Right lung (tissue), 10 donors: Measurements from ENCODE around the gene TAF7. TPM values are rescaled to one million over a fixed set of nuclear protein-coding genes. Genes with fewer than 3 reads are reported as not detected.
"Not testable (repeated sequence)": the region's sequence is repeated elsewhere in the genome, so short reads cannot be mapped to it uniquely, and the experiment has no call there.

ENCODE experiments used
- DNase-seq, 2 donors: peaks; one replicate each; pipeline ENCODE4 v3.0.0-alpha.2; 2013
- long read RNA-seq, 8 donors: transcript quantifications; one replicate each; lab custom pipeline, GENCODE V29; 2026
- polyA plus RNA-seq, 5 donors: library from polyadenylated mRNA; unstranded; fragments of 120-200 nt; gene quantifications; one replicate each; pipeline versions ENCODE4 v1.2.1 to v1.2.3, GENCODE V29; 2013; ENCODE audit warnings: inconsistent platforms in 1 of 5, low replicate concordance in 1 of 5; ENCODE audit not compliant: insufficient read length in 5 of 5, insufficient read depth in 1 of 5

Gene TAF7, protein sequence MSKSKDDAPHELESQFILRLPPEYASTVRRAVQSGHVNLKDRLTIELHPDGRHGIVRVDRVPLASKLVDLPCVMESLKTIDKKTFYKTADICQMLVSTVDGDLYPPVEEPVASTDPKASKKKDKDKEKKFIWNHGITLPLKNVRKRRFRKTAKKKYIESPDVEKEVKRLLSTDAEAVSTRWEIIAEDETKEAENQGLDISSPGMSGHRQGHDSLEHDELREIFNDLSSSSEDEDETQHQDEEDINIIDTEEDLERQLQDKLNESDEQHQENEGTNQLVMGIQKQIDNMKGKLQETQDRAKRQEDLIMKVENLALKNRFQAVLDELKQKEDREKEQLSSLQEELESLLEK
- 100 to 1,000 TPM; 124 to 151 (median 140) TPM for polyA plus RNA-seq
- long read RNA-seq, donor 1, transcript TAF7-201 (1 exons, 2,334 nt) = major isoform, 279 of 279 reads
- long read RNA-seq, donor 1, partial matches to known transcripts = 0 of 279 reads
- long read RNA-seq, donor 1, other reads (novel, unspliced or antisense) = 0 of 279 reads
- long read RNA-seq, donor 2, transcript TAF7-201 (1 exons, 2,334 nt) = major isoform, 144 of 144 reads
- long read RNA-seq, donor 2, partial matches to known transcripts = 0 of 144 reads
- long read RNA-seq, donor 2, other reads (novel, unspliced or antisense) = 0 of 144 reads
- long read RNA-seq, donor 3, transcript TAF7-201 (1 exons, 2,334 nt) = major isoform, 197 of 197 reads
- long read RNA-seq, donor 3, partial matches to known transcripts = 0 of 197 reads
- long read RNA-seq, donor 3, other reads (novel, unspliced or antisense) = 0 of 197 reads
- long read RNA-seq, donor 4, transcript TAF7-201 (1 exons, 2,334 nt) = major isoform, 156 of 156 reads
- long read RNA-seq, donor 4, partial matches to known transcripts = 0 of 156 reads
- long read RNA-seq, donor 4, other reads (novel, unspliced or antisense) = 0 of 156 reads
- long read RNA-seq, donor 5, transcript TAF7-201 (1 exons, 2,334 nt) = major isoform, 299 of 299 reads
- long read RNA-seq, donor 5, partial matches to known transcripts = 0 of 299 reads
- long read RNA-seq, donor 5, other reads (novel, unspliced or antisense) = 0 of 299 reads
- long read RNA-seq, donor 6, transcript TAF7-201 (1 exons, 2,334 nt) = major isoform, 265 of 265 reads
- long read RNA-seq, donor 6, partial matches to known transcripts = 0 of 265 reads
- long read RNA-seq, donor 6, other reads (novel, unspliced or antisense) = 0 of 265 reads
- long read RNA-seq, donor 7, transcript TAF7-201 (1 exons, 2,334 nt) = major isoform, 126 of 126 reads
- long read RNA-seq, donor 7, partial matches to known transcripts = 0 of 126 reads
- long read RNA-seq, donor 7, other reads (novel, unspliced or antisense) = 0 of 126 reads
- long read RNA-seq, donor 8, transcript TAF7-201 (1 exons, 2,334 nt) = major isoform, 106 of 106 reads
- long read RNA-seq, donor 8, partial matches to known transcripts = 0 of 106 reads
- long read RNA-seq, donor 8, other reads (novel, unspliced or antisense) = 0 of 106 reads

DNA sequence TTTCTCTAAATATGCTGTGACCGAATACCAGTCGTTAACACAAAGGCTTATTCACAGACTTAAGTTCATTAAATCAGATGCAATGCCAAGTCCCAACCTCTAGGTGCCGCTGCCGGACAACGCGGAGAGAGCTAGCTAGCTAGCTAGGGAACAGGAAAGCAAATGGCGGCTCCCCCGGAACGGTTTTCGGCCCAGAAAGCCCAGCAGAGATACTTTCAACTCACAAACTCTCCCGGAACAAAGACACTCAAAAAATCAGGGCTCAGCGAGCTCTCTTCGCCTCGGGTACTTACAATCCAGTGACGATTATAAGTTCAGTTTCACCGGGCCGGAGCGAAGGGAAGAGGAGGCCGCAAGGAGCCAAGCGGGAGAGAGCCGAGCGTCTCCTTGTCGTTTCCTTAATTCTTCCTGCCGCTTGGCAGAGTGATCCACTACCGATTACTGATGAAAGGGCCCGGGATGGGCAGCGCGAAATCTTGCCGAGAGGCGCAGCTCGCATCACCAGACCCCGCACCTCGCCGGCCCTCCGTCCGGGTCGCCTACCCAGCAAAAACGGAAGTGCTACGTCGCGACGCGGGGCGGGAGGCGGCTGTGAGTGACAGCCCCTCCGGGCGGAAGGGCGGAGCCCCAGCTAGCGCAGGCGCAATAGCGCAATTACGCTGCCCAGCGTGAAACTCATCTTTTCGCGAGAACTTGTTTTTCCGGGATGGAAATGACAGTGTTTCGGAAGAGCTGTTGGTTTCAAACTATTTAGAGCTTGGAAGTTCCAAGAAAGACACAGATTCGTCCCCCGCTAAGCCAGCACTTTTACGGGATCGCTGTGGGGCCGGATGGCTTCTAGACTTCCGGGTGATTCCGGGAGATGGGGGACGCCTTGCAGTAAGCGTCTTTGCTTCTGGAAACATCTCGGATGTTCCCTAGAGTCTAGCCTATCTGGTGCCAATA is at the start of gene TAF7:
TSS of gene TAF7 (minus strand) at position 560 of the 945 bp plus-strand sequence. CDS start 740 bp downstream, outside the sequence.
- DNase-seq = peak; percentile 95 to 96

DNA sequence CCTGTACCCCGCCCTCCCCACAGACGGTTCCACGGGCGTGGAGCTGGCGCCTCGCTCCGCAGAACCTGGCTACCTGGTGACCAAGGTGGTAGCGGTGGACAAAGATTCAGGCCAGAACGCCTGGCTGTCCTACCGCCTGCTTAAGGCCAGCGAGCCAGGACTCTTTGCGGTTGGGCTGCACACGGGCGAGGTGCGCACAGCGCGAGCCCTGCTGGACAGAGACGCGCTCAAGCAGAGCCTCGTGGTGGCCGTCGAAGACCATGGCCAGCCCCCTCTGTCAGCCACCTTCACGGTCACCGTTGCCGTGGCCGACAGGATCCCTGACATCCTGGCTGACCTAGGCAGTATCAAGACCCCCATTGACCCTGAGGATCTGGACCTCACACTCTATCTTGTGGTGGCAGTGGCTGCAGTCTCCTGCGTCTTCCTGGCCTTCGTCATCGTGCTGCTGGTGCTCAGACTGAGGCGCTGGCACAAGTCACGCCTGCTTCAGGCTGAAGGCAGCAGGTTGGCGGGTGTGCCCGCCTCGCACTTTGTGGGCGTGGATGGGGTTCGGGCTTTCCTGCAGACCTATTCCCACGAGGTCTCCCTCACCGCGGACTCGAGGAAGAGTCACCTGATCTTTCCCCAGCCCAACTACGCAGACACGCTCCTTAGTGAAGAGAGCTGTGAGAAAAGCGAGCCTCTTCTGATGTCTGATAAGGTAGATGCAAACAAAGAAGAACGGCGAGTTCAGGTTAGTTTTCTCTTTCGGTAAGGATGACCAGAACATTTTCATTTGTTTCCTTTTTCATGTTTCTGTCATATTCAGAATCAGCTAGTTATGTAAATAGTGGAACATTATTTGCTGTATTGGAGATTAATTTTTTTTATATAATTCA is 45.7 kb upstream of the TAF7 start:
- DNase-seq = no peak

DNA sequence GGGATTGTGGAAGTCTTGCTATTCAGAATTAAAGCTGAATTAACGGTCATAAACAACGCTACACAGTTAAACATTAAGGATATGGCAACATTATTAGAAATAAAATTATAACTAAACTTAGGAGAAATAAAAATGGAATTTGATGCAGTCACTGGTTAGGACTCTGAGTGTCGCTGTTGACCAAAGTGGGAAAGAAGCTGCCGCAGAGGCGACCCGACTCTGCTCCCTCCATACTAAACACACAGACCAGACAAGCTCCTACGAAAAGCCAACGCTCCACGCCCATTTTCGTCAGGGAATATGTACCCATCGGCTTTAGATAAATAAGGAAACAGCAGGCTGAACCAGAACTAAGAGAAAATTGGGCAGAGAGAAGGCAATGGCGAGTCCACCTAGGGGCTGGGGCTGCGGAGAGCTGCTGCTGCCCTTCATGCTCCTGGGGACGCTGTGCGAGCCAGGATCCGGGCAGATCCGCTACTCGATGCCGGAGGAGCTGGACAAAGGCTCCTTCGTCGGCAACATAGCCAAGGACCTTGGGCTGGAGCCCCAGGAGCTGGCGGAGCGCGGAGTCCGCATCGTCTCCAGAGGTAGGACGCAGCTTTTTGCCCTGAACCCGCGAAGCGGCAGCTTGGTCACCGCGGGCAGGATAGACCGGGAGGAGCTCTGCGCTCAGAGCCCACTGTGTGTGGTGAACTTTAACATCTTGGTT is 43.5 kb upstream of the TAF7 start, which contains the start of gene PCDHGA5:
TSS of gene PCDHGA5 (plus strand) at position 211 of the 709 bp plus-strand sequence. CDS start at position 380, 169 bp downstream.
- no peak for DNase-seq

DNA sequence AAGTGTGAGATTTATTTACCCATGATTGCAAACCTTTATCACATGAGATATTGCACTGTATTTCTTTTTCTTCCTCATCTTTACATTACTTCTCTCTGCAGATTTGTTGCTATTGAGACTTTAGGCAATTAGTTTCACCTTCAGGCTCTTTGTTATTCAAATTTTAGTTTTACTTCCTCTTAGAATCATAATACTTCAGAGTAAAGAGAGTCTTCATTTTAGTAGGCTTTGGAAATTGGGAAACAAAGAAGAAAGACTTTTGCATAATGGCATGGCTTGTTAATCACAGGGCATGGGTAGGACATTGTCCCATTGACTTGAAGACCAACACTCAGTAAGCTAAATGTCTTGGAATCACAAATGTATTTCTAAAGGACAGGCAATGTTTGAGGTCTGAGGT is 42.1 kb upstream of the TAF7 start:
- no peak for DNase-seq

DNA sequence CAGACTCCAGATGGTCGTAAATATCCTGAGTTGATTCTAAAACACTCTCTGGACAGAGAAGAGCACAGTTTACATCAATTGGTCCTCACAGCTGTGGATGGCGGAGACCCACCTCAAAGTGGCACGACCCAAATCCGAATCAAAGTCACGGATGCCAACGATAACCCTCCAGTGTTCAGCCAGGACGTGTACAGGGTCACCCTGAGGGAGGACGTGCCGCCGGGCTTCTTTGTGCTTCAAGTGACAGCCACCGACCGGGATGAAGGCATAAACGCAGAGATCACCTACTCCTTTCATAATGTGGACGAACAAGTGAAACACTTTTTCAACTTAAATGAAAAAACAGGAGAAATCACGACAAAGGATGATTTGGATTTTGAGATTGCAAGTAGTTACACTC is 40.1 kb upstream of the TAF7 start:
- no peak for DNase-seq

DNA sequence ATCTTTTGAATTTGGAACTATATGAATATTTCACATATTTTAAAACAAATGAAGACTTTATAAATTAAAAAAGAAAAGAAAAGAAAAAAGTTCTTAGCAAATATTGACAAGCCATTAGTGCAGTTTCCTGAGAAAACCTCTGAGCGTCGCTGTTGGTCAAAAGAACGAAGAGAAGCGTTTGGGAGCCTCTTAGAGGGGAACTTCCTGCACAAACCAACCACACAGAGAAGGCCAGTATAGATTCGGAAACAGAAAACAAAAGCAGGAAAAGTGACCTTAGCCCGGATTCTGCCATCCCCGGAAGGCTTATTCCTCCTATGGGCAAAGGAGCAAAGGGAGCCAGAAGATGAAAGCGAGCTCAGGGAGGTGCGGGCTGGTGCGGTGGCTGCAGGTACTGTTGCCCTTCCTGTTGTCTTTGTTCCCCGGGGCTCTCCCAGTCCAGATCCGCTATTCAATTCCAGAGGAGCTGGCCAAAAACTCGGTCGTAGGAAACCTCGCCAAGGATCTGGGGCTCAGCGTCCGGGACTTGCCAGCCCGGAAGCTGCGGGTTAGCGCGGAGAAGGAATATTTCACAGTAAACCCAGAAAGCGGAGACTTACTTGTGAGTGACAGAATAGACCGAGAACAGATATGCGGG is 39.3 kb upstream of the TAF7 start, which contains the start of gene PCDHGB2:
TSS of gene PCDHGB2 (plus strand) at position 205 of the 637 bp plus-strand sequence. CDS start at position 347, 142 bp downstream.
- DNase-seq = no peak

DNA sequence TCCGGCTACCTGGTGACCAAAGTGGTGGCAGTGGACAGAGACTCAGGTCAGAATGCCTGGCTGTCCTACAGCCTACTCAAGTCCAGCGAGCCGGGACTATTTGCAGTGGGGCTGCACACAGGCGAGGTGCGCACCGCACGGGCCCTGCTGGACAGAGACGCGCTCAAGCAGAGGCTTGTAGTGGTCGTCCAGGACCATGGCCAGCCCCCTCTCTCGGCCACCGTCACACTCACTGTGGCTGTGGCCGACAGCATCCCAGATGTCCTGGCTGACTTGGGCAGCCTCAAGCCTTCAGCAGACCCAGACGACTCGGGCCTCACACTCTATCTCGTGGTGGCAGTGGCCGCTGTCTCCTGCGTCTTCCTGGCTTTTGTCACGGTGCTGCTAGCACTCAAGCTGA is 36.4 kb upstream of the TAF7 start:
- DNase-seq = no peak

DNA sequence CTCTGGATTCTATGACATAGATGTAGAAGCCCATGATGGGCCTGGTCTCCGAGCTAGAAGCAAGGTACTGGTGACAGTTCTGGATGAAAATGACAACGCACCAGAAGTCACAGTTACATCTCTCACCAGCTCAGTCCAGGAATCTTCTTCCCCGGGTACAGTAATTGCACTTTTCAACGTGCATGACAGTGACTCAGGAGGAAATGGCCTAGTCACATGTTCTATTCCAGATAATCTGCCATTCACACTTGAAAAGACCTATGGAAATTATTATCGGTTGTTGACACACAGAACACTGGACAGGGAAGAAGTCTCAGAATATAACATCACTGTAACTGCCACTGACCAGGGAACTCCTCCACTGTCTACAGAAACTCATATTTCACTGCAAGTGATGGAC is 35.5 kb upstream of the TAF7 start:
- no peak for DNase-seq

DNA sequence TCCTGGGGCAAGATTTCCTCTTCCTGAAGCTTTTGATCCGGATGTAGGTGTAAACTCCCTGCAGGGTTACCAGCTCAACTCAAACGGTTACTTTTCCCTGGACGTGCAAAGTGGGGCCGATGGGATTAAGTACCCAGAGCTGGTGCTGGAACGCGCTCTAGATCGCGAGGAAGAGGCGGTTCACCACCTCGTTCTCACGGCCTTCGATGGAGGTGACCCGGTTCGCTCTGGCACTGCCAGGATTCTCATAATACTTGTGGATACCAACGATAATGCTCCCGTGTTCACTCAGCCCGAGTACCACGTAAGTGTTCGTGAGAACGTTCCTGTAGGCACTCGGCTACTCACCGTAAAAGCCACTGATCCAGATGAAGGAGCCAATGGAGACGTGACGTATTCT is 35.1 kb upstream of the TAF7 start:
- DNase-seq = no peak

DNA sequence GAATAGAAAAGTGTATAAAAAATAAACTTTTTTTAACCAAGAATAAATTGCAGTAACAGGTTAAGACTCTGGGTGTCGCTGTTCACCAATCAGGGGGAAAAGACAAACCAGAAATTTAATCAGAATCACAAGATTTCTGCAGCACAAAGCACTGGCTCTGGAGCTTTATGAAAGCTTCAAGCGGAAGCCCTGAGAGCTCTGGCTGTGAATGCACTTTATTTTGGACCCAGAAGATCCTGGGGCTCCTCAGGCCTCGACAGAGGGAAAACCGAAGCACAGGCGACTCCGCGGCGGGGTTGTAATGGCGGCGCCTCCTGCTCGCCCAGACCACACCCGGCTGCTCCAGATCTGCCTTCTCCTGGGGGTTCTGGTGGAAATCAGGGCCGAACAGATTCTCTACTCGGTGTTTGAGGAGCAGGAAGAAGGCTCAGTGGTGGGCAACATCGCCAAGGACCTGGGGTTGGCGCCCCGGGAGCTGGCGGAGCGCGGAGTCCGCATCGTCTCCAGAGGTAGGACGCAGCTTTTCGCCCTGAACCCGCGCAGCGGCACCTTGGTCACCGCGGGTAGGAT is 34.4 kb upstream of the TAF7 start, which contains the start of gene PCDHGA4:
TSS of gene PCDHGA4 (plus strand) at position 122 of the 570 bp plus-strand sequence. CDS start at position 209, 87 bp downstream.
- no peak for DNase-seq

DNA sequence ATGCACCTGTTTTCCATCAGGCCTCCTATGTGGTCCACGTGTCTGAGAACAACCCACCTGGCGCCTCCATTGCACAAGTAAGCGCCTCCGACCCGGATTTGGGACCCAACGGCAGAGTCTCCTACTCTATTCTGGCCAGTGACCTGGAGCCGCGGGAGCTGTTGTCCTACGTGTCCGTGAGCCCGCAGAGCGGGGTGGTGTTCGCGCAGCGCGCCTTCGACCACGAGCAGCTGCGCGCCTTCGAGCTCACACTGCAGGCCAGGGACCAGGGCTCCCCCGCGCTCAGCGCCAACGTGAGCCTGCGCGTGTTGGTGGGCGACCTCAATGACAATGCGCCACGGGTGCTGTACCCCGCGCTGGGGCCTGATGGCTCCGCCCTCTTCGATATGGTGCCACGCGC is 31.0 kb upstream of the TAF7 start:
- no peak for DNase-seq

DNA sequence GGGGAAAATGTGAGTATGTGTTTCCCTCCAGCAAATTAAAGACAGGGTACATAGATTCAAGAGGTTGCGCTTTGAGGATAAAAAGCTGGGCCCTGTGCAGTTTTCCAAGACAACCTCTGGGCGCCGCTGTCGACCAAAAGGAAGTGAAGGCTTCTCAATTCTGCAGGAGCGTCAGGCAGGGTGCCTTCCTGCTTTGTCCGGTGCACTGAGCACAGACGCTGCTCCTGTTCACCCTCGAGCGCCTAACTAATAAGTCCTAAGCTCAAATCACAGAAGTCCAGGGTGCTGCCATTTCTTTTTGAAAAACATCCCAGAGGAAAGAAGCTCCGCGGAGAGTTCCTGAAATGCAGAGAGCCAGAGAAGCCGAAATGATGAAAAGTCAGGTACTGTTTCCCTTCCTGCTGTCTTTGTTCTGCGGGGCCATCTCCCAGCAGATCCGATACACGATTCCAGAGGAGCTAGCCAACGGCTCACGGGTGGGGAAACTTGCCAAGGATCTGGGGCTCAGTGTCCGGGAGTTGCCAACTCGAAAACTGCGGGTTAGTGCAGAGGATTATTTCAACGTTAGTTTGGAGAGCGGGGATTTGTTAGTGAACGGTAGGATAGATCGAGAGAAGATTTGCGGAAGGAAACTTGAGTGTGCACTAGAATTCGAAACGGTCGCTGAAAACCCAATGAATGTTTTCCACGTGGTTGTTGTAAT is 29.5 kb upstream of the TAF7 start, which contains the start of gene PCDHGB1:
TSS of gene PCDHGB1 (plus strand) at position 183 of the 703 bp plus-strand sequence. CDS start at position 345, 162 bp downstream.
- no peak for DNase-seq

DNA sequence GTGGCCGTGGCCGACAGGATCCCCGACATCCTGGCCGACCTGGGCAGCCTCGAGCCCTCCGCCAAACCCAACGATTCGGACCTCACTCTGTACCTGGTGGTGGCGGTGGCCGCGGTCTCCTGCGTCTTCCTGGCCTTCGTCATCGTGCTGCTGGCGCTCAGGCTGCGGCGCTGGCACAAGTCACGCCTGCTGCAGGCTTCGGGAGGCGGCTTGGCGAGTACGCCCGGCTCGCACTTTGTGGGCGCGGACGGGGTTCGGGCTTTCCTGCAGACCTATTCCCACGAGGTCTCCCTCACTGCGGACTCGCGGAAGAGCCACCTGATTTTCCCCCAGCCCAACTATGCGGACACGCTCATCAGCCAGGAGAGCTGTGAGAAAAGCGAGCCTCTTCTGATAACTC is 25.4 kb upstream of the TAF7 start:
- not testable (repeated sequence) for DNase-seq

DNA sequence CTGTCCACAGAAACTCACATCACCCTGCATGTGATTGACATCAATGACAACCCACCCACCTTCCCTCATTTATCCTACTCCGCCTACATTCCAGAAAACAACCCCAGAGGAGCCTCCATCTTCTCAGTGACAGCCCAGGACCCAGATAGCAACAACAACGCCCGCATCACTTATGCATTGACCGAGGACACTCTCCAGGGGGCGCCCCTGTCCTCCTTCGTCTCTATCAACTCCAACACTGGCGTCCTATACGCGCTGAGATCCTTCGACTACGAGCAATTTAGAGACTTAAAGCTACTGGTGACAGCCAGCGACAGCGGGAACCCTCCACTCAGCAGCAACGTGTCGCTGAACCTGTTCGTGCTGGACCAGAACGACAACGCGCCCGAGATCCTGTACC is 24.7 kb upstream of the TAF7 start:
- no peak for DNase-seq

DNA sequence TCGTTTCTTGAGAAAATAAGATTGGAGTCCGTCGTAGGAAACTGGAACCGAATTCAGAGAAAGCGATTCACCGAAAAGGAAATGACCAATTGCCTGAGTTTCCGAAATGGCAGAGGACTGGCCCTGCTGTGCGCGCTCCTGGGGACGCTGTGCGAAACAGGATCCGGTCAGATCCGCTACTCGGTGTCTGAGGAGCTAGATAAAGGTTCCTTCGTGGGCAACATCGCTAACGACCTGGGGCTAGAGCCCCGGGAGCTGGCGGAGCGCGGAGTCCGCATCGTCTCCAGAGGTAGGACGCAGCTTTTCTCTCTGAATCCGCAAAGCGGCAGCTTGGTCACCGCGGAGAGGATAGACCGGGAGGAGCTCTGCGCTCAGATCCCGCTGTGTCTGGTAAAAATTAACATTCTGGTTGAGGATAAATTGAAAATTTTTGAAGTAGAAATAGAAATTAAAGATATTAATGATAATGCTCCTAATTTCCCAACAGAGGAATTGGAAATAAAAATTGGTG is 23.4 kb upstream of the TAF7 start:
- DNase-seq = no peak
